Upper lobe of left lung (tissue), 4 donors: ENCODE data around the gene CAPN3.

Source experiments
- CTCF ChIP-seq, 6 experiments: fragments of 450-650 bp in 4 of 6; fragments of 200-600 bp in 2 of 6; sonication (generic) in 2 of 6; IDR thresholded peaks; one replicate each; pipeline ENCODE4 v1.5.1; 2016 to 2019; ENCODE audit warnings: antibody characterized with exemption in 6 of 6
- EP300 ChIP-seq, 4 donors: sonication (generic); formaldehyde crosslinking; IDR thresholded peaks; one replicate each; pipeline ENCODE4 v1.5.1; 2017; ENCODE audit warnings: antibody characterized with exemption in 4 of 4, control low read depth in 2 of 4
- POLR2A ChIP-seq, 4 donors: fragments of 450-650 bp; IDR thresholded peaks; one replicate each; pipeline ENCODE4 v1.5.1; 2016 to 2017; ENCODE audit warnings: antibody characterized with exemption in 4 of 4, mild to moderate bottlenecking in 2 of 4
- POLR2AphosphoS5 ChIP-seq, 2 donors: sonication (generic); formaldehyde crosslinking; IDR thresholded peaks; one replicate each; pipeline ENCODE4 v1.5.1; 2017; ENCODE audit warnings: antibody characterized with exemption in 2 of 2

- no peak for TF ChIP-seq EP300 (IDR thresholded peaks at IDR 0.05)
- no peak for TF ChIP-seq POLR2AphosphoS5 (IDR thresholded peaks at IDR 0.05)
- TF ChIP-seq POLR2A (IDR thresholded peaks at IDR 0.05) = no peak
- TF ChIP-seq CTCF (IDR thresholded peaks at IDR 0.05) = no peak
Measured at GRCh38 chr15:42368096-42368495, 8.8 kb downstream of the CAPN3 start.
